H1 (cell line): ENCODE measurements around the gene EPYC. TPM values are rescaled to one million over a fixed set of nuclear protein-coding genes. Genes with fewer than 3 reads are reported as not detected.

Experiments
- CTCF ChIA-PET: fragments of 300-600 bp; sonication (Branson Sonifier 250); formaldehyde crosslinking; loops from one replicate; lab custom pipeline; 2021; ENCODE audit not compliant: partially characterized antibody; lab: Charles Lee
- POLR2A ChIA-PET: fragments of 300-600 bp; sonication (Branson Sonifier 250); formaldehyde crosslinking; loops from one replicate; lab custom pipeline; 2021; ENCODE audit warnings: inconsistent platforms; ENCODE audit not compliant: partially characterized antibody; lab: Charles Lee
- DNase-seq, 2 experiments: peaks; one replicate each; pipeline versions ENCODE4 v3.0.0 to v3.0.0-alpha.2; 2010 to 2022; ENCODE audit warnings: low spot score in 2 of 2, low read depth in 1 of 2, mixed read lengths in 1 of 2
- FAIRE-seq: peaks from 2 replicates; lab custom pipeline; 2011; peaks lifted over from hg19 to GRCh38; lab: Jason Lieb, UNC
- H2AFZ ChIP-seq: 2 replicates; pipeline ENCODE4 v1.8.1; 2012; ENCODE audit warnings: low read length, inconsistent platforms
- H2AK5ac ChIP-seq: 2 replicates; pipeline ENCODE4 v1.6.1; 2013; ENCODE audit warnings: low read depth, low read length
- H2BK120ac ChIP-seq: replicated peaks from 2 replicates; pipeline ENCODE3; 2013; ENCODE audit warnings: low read depth, low read length, inconsistent platforms
- H2BK12ac ChIP-seq: 2 replicates; pipeline ENCODE4 v1.6.1; 2013; ENCODE audit warnings: low read depth, low read length
- H2BK15ac ChIP-seq: 2 replicates; pipeline ENCODE4 v1.6.1; 2013; ENCODE audit warnings: low read length
- H2BK20ac ChIP-seq: 2 replicates; pipeline ENCODE4 v1.6.1; 2013; ENCODE audit warnings: low read length
- H2BK5ac ChIP-seq: 2 replicates; pipeline ENCODE4 v1.6.1; 2013; ENCODE audit warnings: low read depth, low read length
- H3K14ac ChIP-seq: 2 replicates; pipeline ENCODE4 v1.6.1; 2013; ENCODE audit warnings: inconsistent platforms; ENCODE audit not compliant: insufficient read length
- H3K18ac ChIP-seq: 2 replicates; pipeline ENCODE4 v1.6.1; 2013; ENCODE audit warnings: low read length; ENCODE audit errors: extremely low read depth
- H3K23ac ChIP-seq: 2 replicates; pipeline ENCODE4 v1.6.1; 2013; ENCODE audit warnings: inconsistent platforms; ENCODE audit not compliant: insufficient read length
- H3K23me2 ChIP-seq: 2 replicates; pipeline ENCODE4 v1.6.1; 2013; ENCODE audit warnings: low read depth, low read length
- H3K27ac ChIP-seq: 2 replicates; pipeline ENCODE4 v1.6.1; 2011; ENCODE audit warnings: low read depth, low read length, inconsistent platforms
- H3K27me3 ChIP-seq, 4 experiments: replicated peaks in 1 of 4; 1 replicate in 1 of 4; 2 replicates in 3 of 4; pipeline versions ENCODE4 v1.6.1 to v1.8.1; 2011 to 2013; ENCODE audit warnings: low read length in 3 of 4, mild to moderate bottlenecking in 3 of 4, inconsistent platforms in 2 of 4, mixed read lengths in 2 of 4, moderate library complexity in 1 of 4; ENCODE audit not compliant: control insufficient read depth in 3 of 4, insufficient read depth in 3 of 4; ENCODE audit errors: extremely low read depth in 1 of 4
- H3K36me3 ChIP-seq, 4 experiments: 2 replicates each; pipeline versions ENCODE4 v1.6.1 to v1.8.1; 2011 to 2013; ENCODE audit warnings: mild to moderate bottlenecking in 4 of 4, low read length in 3 of 4, moderate library complexity in 2 of 4, control low read depth in 1 of 4, inconsistent platforms in 1 of 4; ENCODE audit not compliant: insufficient read depth in 4 of 4, control insufficient read depth in 2 of 4
- H3K4ac ChIP-seq: replicated peaks from 2 replicates; pipeline ENCODE3; 2013; ENCODE audit warnings: low read length, low read depth, mixed read lengths, inconsistent platforms; ENCODE audit not compliant: insufficient read length
- H3K4me1 ChIP-seq, 4 experiments: replicated peaks in 1 of 4; 1 replicate in 1 of 4; 2 replicates in 3 of 4; pipeline versions ENCODE4 v1.6.1 to v1.8.1; 2011 to 2013; ENCODE audit warnings: low read length in 3 of 4, inconsistent platforms in 2 of 4, mixed read lengths in 1 of 4; ENCODE audit not compliant: insufficient read depth in 4 of 4, control insufficient read depth in 3 of 4
- H3K4me2 ChIP-seq, 2 experiments: 2 replicates each; pipeline versions ENCODE4 v1.6.1 to v1.8.1; 2011 to 2013; ENCODE audit warnings: low read depth in 2 of 2, low read length in 2 of 2, control low read depth in 1 of 2, inconsistent platforms in 1 of 2, mild to moderate bottlenecking in 1 of 2; ENCODE audit not compliant: insufficient read depth in 1 of 2
- H3K4me3 ChIP-seq, 4 experiments: fragments of 200-600, 300-600 bp in 1 of 4; sonication (generic), shearing (Covaris generic), sonication (Bioruptor Twin) in 1 of 4; 2 replicates each; pipeline versions ENCODE4 v1.5.1 to v1.8.1; 2011 to 2016; ENCODE audit warnings: low read length in 4 of 4, low read depth in 3 of 4, control low read depth in 2 of 4, inconsistent platforms in 2 of 4, mild to moderate bottlenecking in 2 of 4, mixed read lengths in 1 of 4, moderate library complexity in 1 of 4; ENCODE audit not compliant: insufficient read depth in 2 of 4; ENCODE audit errors: extremely low read depth in 1 of 4
- H3K56ac ChIP-seq: replicated peaks from 2 replicates; pipeline ENCODE3; 2013; ENCODE audit warnings: low read depth, mild to moderate bottlenecking, mixed read lengths, low read length, inconsistent platforms; ENCODE audit not compliant: insufficient read length
- H3K79me1 ChIP-seq: 2 replicates; pipeline ENCODE4 v1.6.1; 2013; ENCODE audit warnings: low read depth, low read length, control low read depth
- H3K79me2 ChIP-seq, 2 experiments: 2 replicates each; pipeline versions ENCODE4 v1.6.1 to v1.8.1; 2012 to 2013; ENCODE audit warnings: low read length in 2 of 2, mild to moderate bottlenecking in 2 of 2, inconsistent platforms in 1 of 2; ENCODE audit not compliant: insufficient read depth in 2 of 2, control insufficient read depth in 1 of 2
- H3K9ac ChIP-seq, 4 experiments: replicated peaks in 1 of 4; 1 replicate in 1 of 4; 2 replicates in 3 of 4; pipeline versions ENCODE4 v1.6.1 to v1.8.1; 2011 to 2013; ENCODE audit warnings: low read depth in 3 of 4, low read length in 3 of 4, control low read depth in 2 of 4, mild to moderate bottlenecking in 2 of 4, moderate library complexity in 2 of 4, inconsistent platforms in 1 of 4; ENCODE audit errors: extremely low read depth in 1 of 4
- H3K9me3 ChIP-seq, 2 experiments: 2 replicates each; pipeline versions ENCODE4 v1.6.1 to v1.8.1; 2012 to 2013; ENCODE audit warnings: mild to moderate bottlenecking in 2 of 2, moderate library complexity in 2 of 2, control low read depth in 1 of 2, inconsistent platforms in 1 of 2, low read depth in 1 of 2, low read length in 1 of 2, mixed read lengths in 1 of 2; ENCODE audit not compliant: insufficient read depth in 2 of 2
- H4K20me1 ChIP-seq, 2 experiments: replicated peaks in 1 of 2; 2 replicates each; pipeline versions ENCODE3 to v1.8.1; 2011 to 2013; ENCODE audit warnings: inconsistent platforms in 2 of 2, low read length in 2 of 2, mild to moderate bottlenecking in 1 of 2; ENCODE audit not compliant: insufficient read depth in 2 of 2, control insufficient read depth in 1 of 2
- H4K5ac ChIP-seq: 2 replicates; pipeline ENCODE4 v1.6.1; 2013; ENCODE audit warnings: low read length, low read depth, mixed read lengths, inconsistent platforms; ENCODE audit not compliant: insufficient read length
- H4K8ac ChIP-seq: 2 replicates; pipeline ENCODE4 v1.8.0; 2013; ENCODE audit warnings: mild to moderate bottlenecking, moderate library complexity, low read length, inconsistent platforms; ENCODE audit not compliant: insufficient read depth; ENCODE audit errors: extremely low read depth
- H4K91ac ChIP-seq: replicated peaks from 2 replicates; pipeline ENCODE3; 2013; ENCODE audit warnings: low read length, mixed read lengths, inconsistent platforms; ENCODE audit not compliant: insufficient read length
- BRCA1 ChIP-seq: IDR thresholded peaks from 2 replicates; pipeline ENCODE4 v1.6.1; 2012; ENCODE audit warnings: low read depth, low read length, improper control_type of control experiment
- CREB1 ChIP-seq: IDR thresholded peaks from 2 replicates; pipeline ENCODE4 v1.6.1; 2012; ENCODE audit warnings: inconsistent platforms
- GTF2F1 ChIP-seq: IDR thresholded peaks from 2 replicates; pipeline ENCODE4 v1.6.1; 2012; ENCODE audit warnings: low read depth, low read length, improper control_type of control experiment, borderline replicate concordance
- MAFK ChIP-seq: IDR thresholded peaks from 2 replicates; pipeline ENCODE4 v1.6.1; 2012; ENCODE audit warnings: low read depth, mild to moderate bottlenecking, improper control_type of control experiment, low read length
- POLR2AphosphoS5 ChIP-seq: IDR thresholded peaks from 2 replicates; pipeline ENCODE4 v1.6.1; 2011; ENCODE audit warnings: low read depth, low read length
- RNF2 ChIP-seq: fragments of 200-900, 300-1000 bp; sonication (generic); IDR thresholded peaks from 2 replicates; pipeline ENCODE4 v1.7.1; 2016; ENCODE audit warnings: borderline replicate concordance, low read depth, mild to moderate bottlenecking, antibody characterized with exemption, low read length; ENCODE audit not compliant: poor library complexity, severe bottlenecking; ENCODE audit errors: missing control alignments
- SIRT6 ChIP-seq: IDR thresholded peaks from one replicate; pipeline ENCODE4 v1.7.1; 2012; ENCODE audit warnings: low read length, inconsistent platforms
- SP1 ChIP-seq: IDR thresholded peaks from 2 replicates; pipeline ENCODE4 v1.6.1; 2011; ENCODE audit warnings: low read depth, low read length
- TAF7 ChIP-seq: optimal IDR thresholded peaks from 2 replicates; pipeline ENCODE3; 2011; ENCODE audit warnings: low read depth, mild to moderate bottlenecking, inconsistent platforms, low read length, moderate library complexity, borderline replicate concordance
- WGBS, 2 experiments: shearing (Covaris generic) in 1 of 2; methylation state at CpG; one replicate each; pipeline versions ENCODE4 v1.1.6 to v1.1.7; 2013 to 2015; ENCODE audit warnings: low lambda C conversion rate in 2 of 2, mixed read lengths in 2 of 2, inconsistent platforms in 1 of 2, low coverage in 1 of 2, missing lambda C conversion rate in 1 of 2; ENCODE audit not compliant: insufficient replicate concordance in 2 of 2, insufficient coverage in 1 of 2, insufficient read length in 1 of 2; ENCODE audit errors: extremely low coverage in 1 of 2, missing lambda C conversion rate in 1 of 2; 5-methylcytosine and 5-hydroxymethylcytosine counted together
- polyA plus RNA-seq, 7 experiments: library from polyadenylated mRNA; depleted of rRNA in 3 of 7; stranded (reverse) in 5 of 7; unstranded in 2 of 7; fragments of >200 nt in 5 of 7; fragments of 200-250 nt in 2 of 7; gene quantifications; 1 replicate in 5 of 7; 2 replicates in 1 of 7; 4 replicates in 1 of 7; pipeline versions ENCODE4 v1.2.1 to v1.2.3, GENCODE V29; 2011 to 2013; ENCODE audit warnings: missing spikeins in 2 of 7, mixed read lengths in 2 of 7
- total RNA-seq: library from RNA; stranded (reverse); fragmentation: NEBNext Ultra II Directional; extraction: Animal tissue kit (Norgen Biotek cat#: 25700); gene quantifications from 2 replicates; pipeline ENCODE4 v1.2.1, GENCODE V29; 2021
- TF ChIP-seq, protein P1 (sequence below), 3 experiments: IDR thresholded peaks; 1 replicate in 2 of 3; 2 replicates in 1 of 3; pipeline versions ENCODE4 v1.5.1 to v1.6.1; 2011; ENCODE audit warnings: low read length in 3 of 3, mild to moderate bottlenecking in 3 of 3, inconsistent platforms in 2 of 3, low read depth in 1 of 3, moderate library complexity in 1 of 3; ENCODE audit not compliant: insufficient read depth in 1 of 3; ENCODE audit errors: control extremely low read depth in 1 of 3

Gene EPYC
- total and polyA plus RNA-seq, 2 of the 8 experiments (the other 6 are each of a cell fraction or from before 2014, with no cell fraction given) = not detected

DNA sequence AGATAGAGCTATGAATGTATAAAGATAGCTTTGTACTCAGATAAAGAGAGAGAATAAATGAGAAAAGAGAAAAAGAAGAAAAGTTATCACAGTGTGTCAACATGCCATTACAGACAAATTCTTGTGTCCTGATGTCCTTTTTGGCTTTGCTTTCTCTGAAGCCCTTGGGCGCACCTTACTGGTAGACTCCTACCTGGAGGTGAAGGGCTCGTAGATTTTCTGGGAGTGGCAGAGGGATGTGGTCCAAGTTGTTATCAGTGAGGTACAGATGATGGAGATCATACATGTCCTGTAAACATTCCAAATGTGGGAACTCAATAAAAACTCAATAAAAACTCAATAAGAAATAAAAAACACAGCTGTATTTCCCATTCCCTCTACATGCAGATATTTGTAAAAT is 34.9 kb downstream of the EPYC start:
- H3K23me2 ChIP-seq = no peaks in the 10 kb centered on the region
- H2AFZ ChIP-seq = no peak overlapping the region
- CTCF ChIA-PET = interaction anchor here (1.0 to 4.3 kb wide), 5 partner anchors 11 to 385 kb away, joined by 3 to 15 read pairs (median 4); partner anchors contain the start of gene CCER1
- H3K79me2 ChIP-seq = no peaks in the 10 kb centered on the region
- no peak for DNase-seq
- H3K23ac ChIP-seq = no peak overlapping the region
- H2BK120ac ChIP-seq = no peak overlapping the region
- H2AK5ac ChIP-seq = no peak overlapping the region
- TF ChIP-seq POLR2AphosphoS5 = no peak
- no peak for TF ChIP-seq MAFK
- TF ChIP-seq RNF2 = no peak
- TF ChIP-seq TAF7 = no peak
- TF ChIP-seq, protein P1, sequence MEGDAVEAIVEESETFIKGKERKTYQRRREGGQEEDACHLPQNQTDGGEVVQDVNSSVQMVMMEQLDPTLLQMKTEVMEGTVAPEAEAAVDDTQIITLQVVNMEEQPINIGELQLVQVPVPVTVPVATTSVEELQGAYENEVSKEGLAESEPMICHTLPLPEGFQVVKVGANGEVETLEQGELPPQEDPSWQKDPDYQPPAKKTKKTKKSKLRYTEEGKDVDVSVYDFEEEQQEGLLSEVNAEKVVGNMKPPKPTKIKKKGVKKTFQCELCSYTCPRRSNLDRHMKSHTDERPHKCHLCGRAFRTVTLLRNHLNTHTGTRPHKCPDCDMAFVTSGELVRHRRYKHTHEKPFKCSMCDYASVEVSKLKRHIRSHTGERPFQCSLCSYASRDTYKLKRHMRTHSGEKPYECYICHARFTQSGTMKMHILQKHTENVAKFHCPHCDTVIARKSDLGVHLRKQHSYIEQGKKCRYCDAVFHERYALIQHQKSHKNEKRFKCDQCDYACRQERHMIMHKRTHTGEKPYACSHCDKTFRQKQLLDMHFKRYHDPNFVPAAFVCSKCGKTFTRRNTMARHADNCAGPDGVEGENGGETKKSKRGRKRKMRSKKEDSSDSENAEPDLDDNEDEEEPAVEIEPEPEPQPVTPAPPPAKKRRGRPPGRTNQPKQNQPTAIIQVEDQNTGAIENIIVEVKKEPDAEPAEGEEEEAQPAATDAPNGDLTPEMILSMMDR (IDR thresholded peaks at IDR 0.05; ENCODE audit: control extremely low read depth in 1 of 3, insufficient read depth in 1 of 3, low read depth in 1 of 3, low read length in 3 of 3) = no peak
- TF ChIP-seq SP1 = no peak
- no peak for TF ChIP-seq SIRT6
- no peak for TF ChIP-seq GTF2F1
- no peak for TF ChIP-seq BRCA1
- TF ChIP-seq CREB1 = no peak
- TF ChIP-seq, all 59 proteins: peak for 0
- no peaks in the 10 kb centered on the region for H3K9me3 ChIP-seq
- FAIRE-seq = no peak
- 78% methylated on average over 2 of the region's 2 CpGs; no CpG with 5 or more reads in 1 of the 2 experiments for WGBS, 2 experiments
- H3K4me2 ChIP-seq = no peak overlapping the region
- H4K8ac ChIP-seq = no peak overlapping the region
- no peak overlapping the region for H4K91ac ChIP-seq
- no peak overlapping the region for H4K5ac ChIP-seq
- H3K36me3 ChIP-seq = no peaks in the 10 kb centered on the region
- no peak overlapping the region for H2BK15ac ChIP-seq
- no peak overlapping the region for H3K27ac ChIP-seq
- H3K79me1 ChIP-seq = no peaks in the 10 kb centered on the region
- no peak overlapping the region for H3K14ac ChIP-seq
- H2BK12ac ChIP-seq = no peak overlapping the region
- H4K20me1 ChIP-seq = no peaks in the 10 kb centered on the region
- H3K4me3 ChIP-seq = no peak overlapping the region
- H3K4me1 ChIP-seq = no peaks in the 10 kb centered on the region
- H3K56ac ChIP-seq = no peak overlapping the region
- no peak overlapping the region for H3K4ac ChIP-seq
- POLR2A ChIA-PET = no interaction called here
- no peak overlapping the region for H3K9ac ChIP-seq
- H2BK20ac ChIP-seq = no peak overlapping the region
- H3K27me3 ChIP-seq = no peaks in the 10 kb centered on the region
- H2BK5ac ChIP-seq = no peak overlapping the region
- H3K18ac ChIP-seq = no peak overlapping the region
